ENCODE data around the gene ZFAND4.
"Not testable (repeated sequence)": the region's sequence is repeated elsewhere in the genome, so short reads cannot be mapped to it uniquely, and the experiment has no call there.

DNA sequence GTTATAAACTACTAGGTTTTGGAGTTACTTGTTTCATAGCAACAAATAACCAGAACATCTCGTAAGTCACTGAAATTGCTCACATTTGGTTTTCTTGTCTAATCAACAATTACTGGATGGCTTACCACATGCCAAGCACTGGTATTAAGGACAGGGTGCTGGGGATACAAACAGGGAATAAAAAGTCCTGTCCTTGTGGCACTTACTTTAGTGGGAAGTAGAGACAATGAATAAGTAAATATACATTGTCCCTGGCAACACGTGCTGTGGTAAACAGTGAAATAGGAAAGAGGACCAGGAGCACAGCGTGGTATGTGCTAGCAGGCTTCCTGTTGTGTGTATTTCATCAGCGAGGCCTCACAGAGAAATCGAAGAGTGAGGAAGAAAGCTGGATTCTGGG lies 38.7 kb upstream of the ZFAND4 start:
- not testable (repeated sequence) for TF ChIP-seq CTCF (IDR thresholded peaks at IDR 0.05 in 2 of 3, conservative IDR thresholded peaks at IDR 0.05 in 1 of 3; ENCODE audit: control insufficient read depth in 2 of 3, extremely low read depth in 1 of 3, insufficient read depth in 1 of 3, low read depth in 3 of 3, low read length in 3 of 3); SKIL (IDR thresholded peaks at IDR 0.05; ENCODE audit: low read depth, poor library complexity, severe bottlenecking); CBFB (IDR thresholded peaks at IDR 0.05; ENCODE audit: low read depth); NFIC (IDR thresholded peaks at IDR 0.05; ENCODE audit: low read depth, low read length); MXI1 (IDR thresholded peaks at IDR 0.05; ENCODE audit: low read depth, low read length)
